DOHH2 (cell line): ENCODE measurements around the gene STX18.

Experiments
- H3F3A ChIP-seq: fragments of 200-600 bp; sonication (generic), shearing (Covaris generic); 2 replicates; pipeline ENCODE4 v1.6.0; 2016; ENCODE audit warnings: antibody characterized with exemption, mild to moderate bottlenecking; ENCODE audit not compliant: control insufficient read depth, insufficient read depth
- H3K27ac ChIP-seq: fragments of 200-600 bp; sonication (generic); 2 replicates; pipeline ENCODE4 v1.5.1; 2014; ENCODE audit warnings: low read depth, mild to moderate bottlenecking, low read length, moderate library complexity
- H3K27me3 ChIP-seq: fragments of 200-600 bp; sonication (generic); 2 replicates; pipeline ENCODE4 v1.6.1; 2014; ENCODE audit warnings: mild to moderate bottlenecking, low read length, mixed read lengths; ENCODE audit not compliant: control insufficient read depth
- H3K36me3 ChIP-seq: fragments of 200-600 bp; sonication (generic); 2 replicates; pipeline ENCODE4 v1.6.1; 2014; ENCODE audit warnings: mild to moderate bottlenecking, low read length, moderate library complexity, mixed read lengths; ENCODE audit not compliant: control insufficient read depth
- H3K4me1 ChIP-seq: fragments of 200-600 bp; sonication (generic); 2 replicates; pipeline ENCODE4 v1.6.1; 2014; ENCODE audit warnings: mild to moderate bottlenecking, low read length, mixed read lengths; ENCODE audit not compliant: control insufficient read depth
- H3K4me2 ChIP-seq: fragments of 200-600 bp; sonication (generic); 2 replicates; pipeline ENCODE4 v1.6.0; 2014; ENCODE audit warnings: mild to moderate bottlenecking, low read length, moderate library complexity
- H3K4me3 ChIP-seq: fragments of 200-600 bp; sonication (generic); 2 replicates; pipeline ENCODE4 v1.5.1; 2014; ENCODE audit warnings: mild to moderate bottlenecking, low read length, mixed read lengths
- H3K79me2 ChIP-seq: fragments of 200-600 bp; sonication (generic); 2 replicates; pipeline ENCODE4 v1.6.1; 2014; ENCODE audit warnings: mild to moderate bottlenecking, low read length, mixed read lengths; ENCODE audit not compliant: control insufficient read depth
- H3K9me2 ChIP-seq: fragments of 200-600 bp; sonication (generic); replicated peaks from 2 replicates; pipeline ENCODE4 v1.6.1; 2014; ENCODE audit warnings: mild to moderate bottlenecking, low read length, mixed read lengths; ENCODE audit not compliant: control insufficient read depth
- H3K9me3 ChIP-seq: fragments of 200-600 bp; sonication (generic); 2 replicates; pipeline ENCODE4 v1.6.1; 2014; ENCODE audit warnings: antibody characterized with exemption, low read length, mixed read lengths; ENCODE audit not compliant: control insufficient read depth, insufficient read depth
- H4K20me1 ChIP-seq: fragments of 200-600 bp; sonication (generic); 2 replicates; pipeline ENCODE4 v1.6.0; 2014; ENCODE audit warnings: low read depth, mild to moderate bottlenecking, antibody characterized with exemption, low read length, moderate library complexity; ENCODE audit not compliant: control insufficient read depth, insufficient read depth
- CTCF ChIP-seq: fragments of 200-600 bp; sonication (generic); IDR thresholded peaks from one replicate; pipeline ENCODE4 v1.5.1; 2014; ENCODE audit warnings: antibody characterized with exemption, mild to moderate bottlenecking, low read depth, low read length; ENCODE audit not compliant: poor library complexity, severe bottlenecking
- EZH2phosphoT487 ChIP-seq: fragments of 200-600 bp; sonication (generic); IDR thresholded peaks from 2 replicates; pipeline ENCODE4 v1.6.1; 2017; ENCODE audit warnings: borderline replicate concordance, mild to moderate bottlenecking, antibody characterized with exemption, low read length, moderate library complexity, mixed read lengths

STX18 gene

GRCh38 chr4:4580494-4580893 is 38.6 kb upstream of the STX18 start:
- H3K79me2 ChIP-seq, result no peaks in the 10 kb centered on the region
- no peaks in the 10 kb centered on the region for H3K9me2 ChIP-seq
- H4K20me1 ChIP-seq, result no peaks in the 10 kb centered on the region
- no peaks in the 10 kb centered on the region for H3K27me3 ChIP-seq
- H3K27ac ChIP-seq, result no peak overlapping the region
- no peak overlapping the region for H3K4me3 ChIP-seq
- peaks cover 3% of the 10 kb centered on the region for H3K4me1 ChIP-seq
- H3K36me3 ChIP-seq, result peaks cover 3% of the 10 kb centered on the region; the same call in 1 of the 2 replicates
- no peak overlapping the region for H3K4me2 ChIP-seq
- no peaks in the 10 kb centered on the region for H3F3A ChIP-seq
- TF ChIP-seq EZH2phosphoT487, result no peak
- no peak for TF ChIP-seq CTCF
- no peaks in the 10 kb centered on the region for H3K9me3 ChIP-seq

- H3K79me2 ChIP-seq, result no peaks in the 10 kb centered on the region
- H3K9me2 ChIP-seq, result no peaks in the 10 kb centered on the region
- no peaks in the 10 kb centered on the region for H3F3A ChIP-seq
- no peak overlapping the region for H3K4me2 ChIP-seq
- H3K27ac ChIP-seq, result no peak overlapping the region
- no peaks in the 10 kb centered on the region for H3K27me3 ChIP-seq
- peaks cover 18% of the 10 kb centered on the region for H3K4me1 ChIP-seq
- H4K20me1 ChIP-seq, result no peaks in the 10 kb centered on the region
- H3K9me3 ChIP-seq, result no peaks in the 10 kb centered on the region
- TF ChIP-seq CTCF (no peak), EZH2phosphoT487 (no peak)
- peaks cover 6% of the 10 kb centered on the region; the same call in 1 of the 2 replicates for H3K36me3 ChIP-seq
- H3K4me3 ChIP-seq, result no peak overlapping the region
These were observed 37.1 kb upstream of the STX18 start for GRCh38 chr4:4578981-4579380.

- Histone ChIP-seq H3K36me3 (peaks cover 6% of the 10 kb centered on the region; the same call in 1 of the 2 replicates), H3F3A (no peaks in the 10 kb centered on the region), H3K27me3 (no peaks in the 10 kb centered on the region), H4K20me1 (no peaks in the 10 kb centered on the region), H3K9me2 (no peaks in the 10 kb centered on the region), H3K4me1 (peaks cover 18% of the 10 kb centered on the region), H3K4me3 (no peak overlapping the region), H3K27ac (no peak overlapping the region), H3K9me3 (no peaks in the 10 kb centered on the region), H3K79me2 (no peaks in the 10 kb centered on the region), H3K4me2 (no peak overlapping the region)
- no peak for TF ChIP-seq EZH2phosphoT487
- TF ChIP-seq CTCF, result no peak
These were observed 35.6 kb upstream of the STX18 start for GRCh38 chr4:4577359-4577875.
